ENCODE results near the gene C19orf81.

Gene C19orf81

GRCh38 chr19:50629801-50630200 is 19.4 kb upstream of the C19orf81 start:
- DNase-seq, result no peak

- no peak for DNase-seq
Measured at GRCh38 chr19:50632151-50632835, 17.0 kb upstream of the C19orf81 start.

DNA sequence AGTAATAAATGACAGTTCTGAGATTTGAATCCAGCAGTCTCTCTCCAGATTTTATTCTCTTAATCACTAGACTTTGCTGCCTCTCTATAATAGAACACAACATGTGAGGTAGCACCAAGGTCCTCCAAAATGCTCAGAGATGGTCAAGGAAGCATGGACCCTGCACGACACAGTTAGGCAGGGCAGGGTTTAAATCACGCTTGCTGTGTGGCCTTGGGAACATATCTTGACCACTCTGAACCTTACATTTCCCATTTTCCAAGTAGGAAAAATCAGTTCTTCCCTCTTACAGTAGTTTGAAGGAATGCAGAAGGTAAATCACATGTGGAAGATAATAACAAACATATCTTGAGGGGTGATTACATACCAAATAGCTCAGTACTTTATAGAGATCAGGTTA is 15.9 kb upstream of the C19orf81 start:
- no peak for DNase-seq

DNA sequence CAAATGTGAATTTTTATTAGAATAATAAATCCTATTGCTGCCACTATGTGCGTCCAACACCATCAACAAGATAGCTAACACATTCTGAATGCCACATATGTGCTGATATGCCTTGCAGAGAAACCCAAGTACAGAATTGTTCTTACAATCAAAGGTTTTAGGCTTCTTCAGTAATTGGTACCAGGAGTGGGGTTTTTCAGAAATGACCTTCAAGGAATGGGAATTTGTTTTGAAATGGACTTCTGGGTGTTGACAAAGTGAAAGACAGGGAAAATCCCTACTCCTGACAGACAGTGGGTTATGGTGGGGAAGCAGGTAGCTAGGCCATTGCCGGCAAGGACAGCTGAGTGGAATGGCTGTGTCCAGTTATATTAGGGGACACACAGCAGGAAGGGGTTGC is 15.3 kb upstream of the C19orf81 start:
- DNase-seq, result no peak

- no peak for DNase-seq
Measured at GRCh38 chr19:50636317-50637085, 12.7 kb upstream of the C19orf81 start.

DNA sequence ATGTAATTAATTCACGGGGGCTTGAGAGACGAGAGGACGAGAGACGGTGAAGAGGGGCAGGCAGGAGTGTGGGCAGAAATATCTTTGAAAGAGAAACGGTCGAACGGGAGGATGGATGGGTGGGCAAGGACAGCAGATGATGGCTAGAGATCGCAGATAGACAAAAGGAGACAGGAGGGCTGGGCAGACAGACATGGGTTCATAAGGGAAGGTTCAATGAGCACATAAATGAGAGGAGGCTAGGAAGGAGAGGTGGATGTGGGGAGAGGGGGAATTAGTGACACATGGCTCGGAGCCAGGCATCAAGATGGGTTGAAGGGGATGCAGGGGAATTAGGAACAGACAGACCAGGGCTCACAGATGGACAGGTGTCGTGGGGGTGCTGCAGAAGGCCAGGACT is 10.6 kb upstream of the C19orf81 start:
- DNase-seq, result no peak

GRCh38 chr19:50639121-50640112 is 9.8 kb upstream of the C19orf81 start, which contains the start of gene SYT3:
Gene SYT3 (minus strand): TSS chr19:50639881. CDS start chr19:50637411, 2,470 bp downstream.
- peak; percentile 53 for DNase-seq

DNA sequence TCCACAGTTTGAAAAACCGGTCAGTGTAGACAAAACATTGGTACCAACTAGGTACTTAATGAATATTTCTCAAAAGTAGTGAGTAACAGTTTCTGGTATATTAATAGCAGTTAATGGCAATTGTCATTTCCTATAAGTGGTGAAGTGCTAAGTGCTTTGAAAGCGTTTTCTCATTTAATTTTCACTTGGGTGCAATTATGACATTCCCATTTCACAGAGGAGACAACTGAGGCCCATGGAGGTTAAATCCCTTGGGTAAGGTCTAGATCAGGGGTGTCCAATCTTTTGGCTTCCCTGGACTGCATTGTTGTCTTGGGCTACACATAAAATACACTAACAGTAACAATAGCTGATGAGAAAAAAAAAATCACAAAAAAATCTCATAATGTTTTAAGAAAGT is 8.9 kb upstream of the C19orf81 start:
- no peak for DNase-seq

DNA sequence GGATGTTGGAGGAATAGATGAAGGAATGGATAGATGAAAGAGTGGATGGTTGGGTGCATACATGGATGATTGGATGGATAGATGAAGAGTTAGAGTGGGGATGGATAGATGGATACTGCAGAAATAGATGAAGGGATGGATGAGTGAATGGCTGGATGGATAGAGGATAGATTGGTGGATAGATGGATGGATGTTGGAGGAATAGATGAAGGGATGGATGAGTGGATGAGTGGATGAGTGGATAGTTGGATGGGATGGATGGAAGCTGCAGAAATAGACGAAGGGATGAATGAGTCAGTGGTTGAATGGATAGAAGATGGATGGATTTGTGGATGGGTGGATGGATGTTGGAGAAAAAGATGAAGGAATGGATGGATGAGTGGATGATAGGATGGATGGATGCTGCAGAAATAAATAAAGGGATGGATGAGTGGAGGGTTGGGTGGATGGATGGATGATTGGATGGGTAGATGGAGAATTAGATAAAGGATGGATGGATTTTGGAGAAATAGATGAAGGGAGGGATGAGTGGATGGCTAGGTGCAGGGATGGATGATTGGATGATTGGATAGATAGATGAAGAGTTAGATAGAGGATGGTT is 4.8 kb upstream of the C19orf81 start:
- no peak for DNase-seq

DNA sequence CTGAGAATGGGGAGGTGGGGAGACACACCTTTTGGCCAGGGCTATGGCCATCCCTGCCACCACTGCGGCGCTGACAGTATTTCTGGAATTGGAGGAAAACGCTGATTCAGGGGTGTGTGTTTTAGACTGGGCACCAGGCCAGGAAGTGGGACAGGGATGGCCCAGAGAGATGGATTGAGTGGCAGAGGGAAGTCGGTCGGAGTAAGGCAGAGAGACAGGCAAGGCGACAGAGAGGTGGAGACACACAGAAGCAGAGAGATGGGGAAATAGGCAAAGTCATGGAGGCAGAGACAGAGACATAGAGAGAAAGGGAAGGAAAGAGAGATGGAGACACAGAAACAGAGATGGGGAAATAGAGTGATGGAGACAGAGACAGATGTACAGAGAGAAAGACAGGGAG is 4.1 kb upstream of the C19orf81 start:
- no peak for DNase-seq

GRCh38 chr19:50646074-50646807 is 3.0 kb upstream of the C19orf81 start:
- DNase-seq, result no peak

- no peak for DNase-seq
Measured at GRCh38 chr19:50647879-50648615, 1.2 kb upstream of the C19orf81 start.

GRCh38 chr19:50648659-50649058 is 586 bp upstream of the C19orf81 start:
- no peak for DNase-seq

DNA sequence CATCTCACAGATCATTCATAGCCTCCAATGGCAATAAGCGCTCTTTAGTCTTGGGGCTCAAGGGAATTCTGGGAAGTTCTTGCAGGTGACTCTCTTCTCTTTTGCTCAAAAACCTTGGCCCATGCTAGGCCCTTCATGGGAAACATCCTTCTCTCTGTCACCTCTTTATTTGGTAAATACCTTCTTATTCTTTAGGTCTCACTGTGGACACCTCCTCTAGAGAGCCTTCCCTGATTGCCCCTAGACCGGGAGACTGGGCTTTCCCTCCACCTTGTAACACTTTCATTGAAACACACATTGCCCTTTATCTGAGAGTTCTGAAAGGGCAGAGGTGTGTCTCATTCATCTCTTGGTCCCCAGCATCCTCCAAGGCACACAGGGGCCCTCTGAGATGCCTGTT is 1.9 kb downstream of the C19orf81 start:
- DNase-seq, result no peak

DNA sequence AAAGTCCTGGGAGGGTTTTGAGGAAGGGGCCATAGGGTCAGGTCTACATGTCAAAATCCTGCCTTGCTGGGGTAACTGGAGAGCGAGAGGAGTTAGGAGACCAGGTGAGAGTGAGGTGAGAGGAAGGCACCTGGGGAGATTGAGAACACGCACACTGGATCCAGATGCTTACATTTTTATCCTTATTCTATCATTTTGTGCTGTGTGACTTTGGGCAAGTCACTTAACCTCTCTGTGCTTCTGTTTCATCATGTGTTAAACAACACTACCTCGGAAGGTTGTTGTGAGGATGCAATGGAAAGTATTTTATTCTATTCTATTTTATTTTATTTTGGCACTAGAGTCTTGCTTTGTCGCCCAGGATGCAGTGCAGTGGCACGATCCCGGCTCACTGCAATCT is 3.5 kb downstream of the C19orf81 start:
- DNase-seq, result no peak

- DNase-seq, result no peak
Measured at GRCh38 chr19:50654882-50655281, 5.6 kb downstream of the C19orf81 start.

GRCh38 chr19:50657222-50657669 is 8.0 kb downstream of the C19orf81 start:
- no peak for DNase-seq

DNA sequence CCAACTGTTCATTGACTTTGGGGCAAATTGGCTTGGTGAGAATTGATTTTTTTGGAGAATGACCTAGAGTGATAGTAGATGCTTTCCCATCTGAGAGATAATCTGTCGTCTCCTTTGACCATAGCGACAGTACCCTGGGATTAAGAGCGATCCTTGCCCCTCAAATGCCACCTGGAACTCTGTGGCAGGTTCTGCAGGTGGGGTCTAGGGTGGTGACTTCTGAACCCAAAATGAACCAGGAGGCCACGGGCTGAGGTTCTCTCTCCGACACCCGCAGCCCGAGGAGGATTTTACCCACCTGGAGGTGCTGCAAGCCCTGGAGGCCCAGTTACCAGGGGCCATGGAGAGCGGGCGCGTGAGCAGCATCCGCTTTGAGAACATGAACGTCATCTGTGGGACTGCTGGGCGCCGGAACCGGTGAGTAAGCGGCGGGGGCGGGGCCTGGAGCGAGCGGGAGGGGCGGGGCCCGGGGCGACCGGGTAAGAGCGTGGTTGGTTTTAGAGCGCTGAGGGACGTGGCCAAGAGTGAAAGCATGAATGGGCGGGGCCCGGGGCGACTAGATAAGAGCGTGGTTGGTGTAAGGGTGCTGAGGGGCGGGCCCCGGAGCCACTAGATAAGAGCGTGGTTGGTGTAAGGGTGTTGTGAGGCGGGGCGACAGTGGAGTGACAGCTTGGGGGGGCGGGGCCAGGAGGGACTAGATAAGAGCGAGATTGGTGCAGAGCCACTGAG is 8.6 kb downstream of the C19orf81 start:
- peak; percentile 19 for DNase-seq

DNA sequence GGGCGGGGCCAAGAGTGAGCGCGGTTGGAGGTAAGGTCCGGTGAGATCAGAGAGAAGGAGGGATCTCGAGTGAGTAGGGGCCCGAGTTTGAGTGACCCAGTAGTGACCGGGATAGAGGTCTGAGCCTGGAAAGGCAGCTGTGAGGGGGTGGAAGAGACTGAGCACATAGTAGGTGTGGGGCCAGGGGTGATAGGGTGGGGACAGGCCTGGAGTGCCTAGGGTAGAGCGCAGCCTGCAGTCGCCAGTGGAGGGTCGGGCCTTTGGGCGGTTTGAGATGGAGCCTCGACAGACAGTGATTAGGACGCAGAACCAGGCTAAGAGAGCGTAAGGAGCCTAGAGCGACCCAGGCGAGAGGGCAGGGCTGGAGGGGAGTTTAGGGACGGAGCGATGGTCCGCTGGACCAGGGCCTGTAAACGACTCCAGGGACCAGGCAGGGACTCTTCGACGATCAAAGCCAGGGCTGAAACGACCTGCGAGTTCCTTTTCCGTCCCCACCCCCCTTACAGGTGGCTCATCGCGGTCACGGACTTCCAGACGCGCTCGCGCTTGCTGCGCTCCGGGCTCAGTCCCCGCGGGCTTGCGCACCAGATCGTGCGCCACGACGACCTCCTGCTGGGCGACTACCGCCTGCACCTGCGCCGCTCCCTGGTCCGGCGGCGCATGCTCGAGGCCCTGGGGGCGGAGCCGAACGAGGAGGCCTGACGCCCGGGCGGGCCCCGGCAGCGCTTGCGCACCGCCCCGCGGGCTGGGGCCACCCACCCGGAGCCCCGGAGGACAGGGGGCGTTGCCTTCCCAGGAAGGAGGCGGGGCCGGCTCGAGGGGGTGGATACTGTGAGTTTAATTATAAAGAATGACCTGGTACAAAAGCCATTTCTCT is 9.4 kb downstream of the C19orf81 start:
- no peak for DNase-seq

All from NCI-H1105 (cell line).